H1 (cell line): Measurements from ENCODE around the gene MB.

ENCODE experiments used
- EZH2 ChIP-seq: fragments of 200-600 bp; sonication (generic); IDR thresholded peaks from 2 replicates; pipeline ENCODE4 v1.7.1; 2012; ENCODE audit warnings: low read depth, mild to moderate bottlenecking, moderate library complexity, low read length, inconsistent platforms; ENCODE audit not compliant: severe bottlenecking
- GABPA ChIP-seq: IDR thresholded peaks from 2 replicates; pipeline ENCODE4 v1.6.1; 2011; ENCODE audit warnings: mild to moderate bottlenecking, low read length, moderate library complexity, borderline replicate concordance; ENCODE audit not compliant: insufficient read depth
- POLR2A ChIP-seq, 2 experiments: IDR thresholded peaks; 1 replicate in 1 of 2; 2 replicates in 1 of 2; pipeline ENCODE4 v1.6.1; 2011; ENCODE audit warnings: low read depth in 2 of 2, low read length in 2 of 2, mild to moderate bottlenecking in 2 of 2; ENCODE audit errors: control extremely low read depth in 1 of 2
- POLR2AphosphoS5 ChIP-seq: IDR thresholded peaks from 2 replicates; pipeline ENCODE4 v1.6.1; 2011; ENCODE audit warnings: low read depth, low read length
- RBBP5 ChIP-seq: IDR thresholded peaks from 2 replicates; pipeline ENCODE4 v1.7.1; 2012; ENCODE audit warnings: low read depth, mild to moderate bottlenecking, inconsistent platforms, low read length, moderate library complexity, borderline replicate concordance
- TAF1 ChIP-seq: IDR thresholded peaks from 2 replicates; pipeline ENCODE4 v1.6.1; 2011; ENCODE audit warnings: mild to moderate bottlenecking, low read depth, low read length
- TF ChIP-seq, protein P1 (sequence below), 3 experiments: IDR thresholded peaks; 1 replicate in 2 of 3; 2 replicates in 1 of 3; pipeline versions ENCODE4 v1.5.1 to v1.6.1; 2011; ENCODE audit warnings: low read length in 3 of 3, mild to moderate bottlenecking in 3 of 3, inconsistent platforms in 2 of 3, low read depth in 1 of 3, moderate library complexity in 1 of 3; ENCODE audit not compliant: insufficient read depth in 1 of 3; ENCODE audit errors: control extremely low read depth in 1 of 3

DNA sequence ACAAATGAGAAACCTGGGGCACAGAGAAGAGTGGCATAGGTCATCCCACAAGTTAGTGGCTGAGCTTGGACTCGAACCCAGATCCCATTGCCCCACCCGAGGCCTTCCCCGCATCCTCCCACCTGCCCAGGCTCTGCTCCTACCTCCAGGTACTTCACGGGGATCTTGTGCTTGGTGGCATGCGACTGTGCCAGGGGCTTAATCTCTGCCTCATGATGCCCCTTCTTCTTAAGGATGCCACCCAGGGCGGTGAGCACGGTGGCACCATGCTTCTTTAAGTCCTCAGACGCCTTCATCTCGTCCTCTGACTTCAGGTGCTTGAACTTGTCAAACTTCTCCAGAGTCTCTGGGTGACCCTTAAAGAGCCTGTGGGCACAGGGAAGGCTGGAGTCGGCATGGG lies 6.4 kb downstream of the MB start:
- no peak for TF ChIP-seq EZH2
- no peak for TF ChIP-seq GABPA
- no peak for TF ChIP-seq POLR2A (IDR thresholded peaks at IDR 0.05; ENCODE audit: control extremely low read depth in 1 of 2, low read depth in 2 of 2, low read length in 2 of 2)
- no peak for TF ChIP-seq POLR2AphosphoS5
- TF ChIP-seq, protein P1, sequence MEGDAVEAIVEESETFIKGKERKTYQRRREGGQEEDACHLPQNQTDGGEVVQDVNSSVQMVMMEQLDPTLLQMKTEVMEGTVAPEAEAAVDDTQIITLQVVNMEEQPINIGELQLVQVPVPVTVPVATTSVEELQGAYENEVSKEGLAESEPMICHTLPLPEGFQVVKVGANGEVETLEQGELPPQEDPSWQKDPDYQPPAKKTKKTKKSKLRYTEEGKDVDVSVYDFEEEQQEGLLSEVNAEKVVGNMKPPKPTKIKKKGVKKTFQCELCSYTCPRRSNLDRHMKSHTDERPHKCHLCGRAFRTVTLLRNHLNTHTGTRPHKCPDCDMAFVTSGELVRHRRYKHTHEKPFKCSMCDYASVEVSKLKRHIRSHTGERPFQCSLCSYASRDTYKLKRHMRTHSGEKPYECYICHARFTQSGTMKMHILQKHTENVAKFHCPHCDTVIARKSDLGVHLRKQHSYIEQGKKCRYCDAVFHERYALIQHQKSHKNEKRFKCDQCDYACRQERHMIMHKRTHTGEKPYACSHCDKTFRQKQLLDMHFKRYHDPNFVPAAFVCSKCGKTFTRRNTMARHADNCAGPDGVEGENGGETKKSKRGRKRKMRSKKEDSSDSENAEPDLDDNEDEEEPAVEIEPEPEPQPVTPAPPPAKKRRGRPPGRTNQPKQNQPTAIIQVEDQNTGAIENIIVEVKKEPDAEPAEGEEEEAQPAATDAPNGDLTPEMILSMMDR (IDR thresholded peaks at IDR 0.05; ENCODE audit: control extremely low read depth in 1 of 3, insufficient read depth in 1 of 3, low read depth in 1 of 3, low read length in 3 of 3): no peak
- TF ChIP-seq RBBP5: no peak
- TF ChIP-seq TAF1: no peak
